GM21390 (cell line): ENCODE results near the gene GPR35.

Source experiments
- ATAC-seq: cut with Tn5 transposase; IDR thresholded peaks from one replicate; pipeline ENCODE4 v1.9.1; 2021; ENCODE audit not compliant: unreplicated experiment

Gene GPR35

GRCh38 chr2:240624950-240625621 is at the start of gene GPR35:
GPR35 (plus strand) TSS chr2:240625480; CDS start chr2:240629953, 4,473 bp downstream.
- ATAC-seq, result no peak

GRCh38 chr2:240576036-240576435 is 49.2 kb upstream of the GPR35 start:
- no peak for ATAC-seq

GRCh38 chr2:240576436-240577205 is 48.7 kb upstream of the GPR35 start:
- no peak for ATAC-seq

GRCh38 chr2:240577281-240578109 is 47.8 kb upstream of the GPR35 start:
- ATAC-seq, result no peak

GRCh38 chr2:240578110-240578450 is 47.2 kb upstream of the GPR35 start:
- no peak for ATAC-seq

GRCh38 chr2:240578488-240578887 is 46.8 kb upstream of the GPR35 start:
- no peak for ATAC-seq

GRCh38 chr2:240579071-240579762 is 46.1 kb upstream of the GPR35 start:
- no peak for ATAC-seq

GRCh38 chr2:240579771-240580614 is 45.3 kb upstream of the GPR35 start:
- no peak for ATAC-seq

GRCh38 chr2:240581811-240582210 is 43.5 kb upstream of the GPR35 start:
- no peak for ATAC-seq

GRCh38 chr2:240582781-240583180 is 42.5 kb upstream of the GPR35 start:
- ATAC-seq, result no peak

GRCh38 chr2:240583774-240584173 is 41.5 kb upstream of the GPR35 start:
- no peak for ATAC-seq

GRCh38 chr2:240584486-240585031 is 40.7 kb upstream of the GPR35 start:
- ATAC-seq, result peak; percentile 59

GRCh38 chr2:240585101-240585500 is 40.2 kb upstream of the GPR35 start:
- peak; percentile 30 for ATAC-seq

- no peak for ATAC-seq
Observed at GRCh38 chr2:240585681-240586197, 39.5 kb upstream of the GPR35 start.

GRCh38 chr2:240586198-240586918 is 38.9 kb upstream of the GPR35 start, which contains the start of gene CAPN10:
CAPN10 (plus strand) TSS chr2:240586734; CDS start chr2:240586912, 178 bp downstream.
- ATAC-seq, result peak; percentile 58

GRCh38 chr2:240586919-240587800 is 38.1 kb upstream of the GPR35 start:
- peak; percentile 3 for ATAC-seq

GRCh38 chr2:240588006-240588655 is 37.1 kb upstream of the GPR35 start:
- no peak for ATAC-seq
